HK-2 (cell line): ENCODE results near the gene PNN.
"Not testable (repeated sequence)": the region's sequence is repeated elsewhere in the genome, so short reads cannot be mapped to it uniquely, and the experiment has no call there.

ENCODE experiments used
- DNase-seq: peaks from one replicate; pipeline ENCODE4 v3.0.0-alpha.2; 2018; ENCODE audit not compliant: unreplicated experiment

PNN gene

DNA sequence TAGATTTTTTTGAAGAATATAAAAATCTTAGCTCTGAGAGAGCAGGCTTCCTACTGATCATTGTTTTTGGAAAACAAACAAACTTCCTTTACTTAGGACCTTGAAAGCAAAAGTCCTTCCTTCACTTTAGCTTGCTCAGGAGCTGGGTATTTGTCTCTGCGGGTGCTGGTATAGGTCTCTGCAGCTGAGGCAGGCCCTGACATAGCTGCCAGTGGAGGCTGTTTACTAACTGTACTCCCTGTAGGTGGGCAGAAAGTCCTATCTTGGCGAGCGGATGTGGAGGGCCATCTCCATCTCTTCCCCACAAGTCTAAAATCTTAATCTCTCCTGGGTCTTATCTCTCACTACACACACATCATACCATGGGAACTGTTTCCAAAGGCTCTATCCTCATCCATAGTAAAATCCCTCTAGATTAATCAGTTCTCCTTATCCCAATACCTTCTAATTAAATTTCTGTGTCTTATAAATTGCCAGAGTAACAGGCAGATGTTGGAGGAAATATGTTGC is 54.6 kb downstream of the PNN start:
- DNase-seq: no peak

DNA sequence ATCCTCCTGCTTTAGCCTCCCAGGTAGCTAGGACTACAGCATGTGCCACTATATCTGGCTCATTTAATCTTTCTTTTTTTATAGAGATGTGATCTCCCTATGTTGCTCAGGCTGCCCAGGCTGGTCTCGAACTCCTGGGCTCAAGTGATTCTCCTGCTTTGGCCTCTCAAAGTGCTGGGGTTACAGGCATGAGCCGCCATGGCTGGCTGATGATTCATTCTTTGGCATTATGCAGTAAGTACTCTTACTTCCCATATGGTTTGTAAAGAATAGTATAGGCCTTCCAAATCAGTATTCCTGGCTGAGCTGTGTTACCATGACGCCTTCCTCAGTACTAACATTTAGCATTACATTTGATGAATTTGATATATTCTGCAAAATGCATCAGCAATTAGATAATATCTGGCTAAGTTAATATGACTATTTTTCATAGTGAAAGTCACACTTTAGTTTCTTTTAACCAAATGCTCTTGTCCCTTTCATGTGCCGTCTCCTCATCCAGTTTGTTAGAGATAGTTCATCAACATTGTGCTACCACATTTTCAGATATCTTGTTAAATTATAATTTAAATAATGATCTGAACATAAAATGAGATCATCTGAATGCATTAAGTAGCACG is 55.5 kb downstream of the PNN start:
- DNase-seq: no peak

DNA sequence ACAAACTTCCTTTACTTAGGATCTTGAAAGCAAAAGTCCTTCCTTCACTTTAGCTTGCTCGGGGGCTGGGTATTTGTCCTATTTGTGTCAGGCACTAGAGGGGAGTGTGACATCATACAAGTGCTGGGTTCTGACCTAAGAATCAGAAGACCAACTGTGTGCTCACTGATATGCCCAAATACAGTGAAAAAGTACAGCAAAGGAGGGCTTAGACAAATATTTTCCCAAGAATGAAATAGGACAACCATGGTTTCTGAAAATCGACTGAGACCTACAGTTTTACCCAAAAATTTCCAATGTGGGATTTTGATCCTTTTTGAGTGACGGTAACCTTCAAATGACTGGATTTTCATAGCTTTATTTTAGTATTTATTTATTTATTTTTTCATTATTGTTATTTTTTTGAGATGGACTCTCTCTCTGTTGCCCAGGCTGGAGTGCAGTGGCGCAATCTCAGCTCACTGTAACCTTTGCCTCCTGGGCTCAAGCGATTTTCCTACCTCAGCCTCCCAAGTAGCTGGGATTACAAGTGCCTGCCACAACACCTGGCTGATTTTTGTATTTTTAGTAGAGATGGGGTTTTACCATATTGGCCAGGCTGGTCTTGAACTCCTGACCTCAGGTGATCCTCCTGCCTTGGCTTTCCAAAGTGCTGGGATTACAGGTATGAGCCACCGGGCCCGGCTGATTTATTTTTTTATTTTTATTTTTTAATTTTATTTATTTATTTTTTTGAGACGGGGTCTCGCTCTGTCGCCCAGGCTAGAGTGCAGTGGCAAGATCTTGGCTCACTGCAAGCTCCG is 56.9 kb downstream of the PNN start:
- DNase-seq: not testable (repeated sequence)
